SK-MEL-5 (cell line): ENCODE measurements around the gene PNPLA2. TPM values are rescaled to one million over a fixed set of nuclear protein-coding genes. Genes with fewer than 3 reads are reported as not detected.

Source experiments
- DNase-seq: peaks from one replicate; pipeline ENCODE4 v3.0.0-alpha.2; 2016; ENCODE audit warnings: low read depth, low spot score
- in situ Hi-C: cut with HindIII; loops from 2 replicates; pipeline ENCODE4 v1.10.0; 2016; ENCODE audit warnings: low sequenced_read_pairs, high pct_unique_total_duplicates, low pct_unique_long_range_greater_than_20kb
- polyA plus RNA-seq, 2 experiments: library from polyadenylated mRNA; depleted of rRNA; stranded (reverse); fragments of >200 nt; gene quantifications; 2 replicates each; pipeline ENCODE4 v1.2.3, GENCODE V29; 2015
- total RNA-seq: library from RNA; depleted of rRNA; stranded (reverse); fragments of >200 nt; shearing (Covaris generic); gene quantifications from 2 replicates; pipeline ENCODE4 v1.2.3, GENCODE V29; 2014; rRNA removed

PNPLA2 gene, protein sequence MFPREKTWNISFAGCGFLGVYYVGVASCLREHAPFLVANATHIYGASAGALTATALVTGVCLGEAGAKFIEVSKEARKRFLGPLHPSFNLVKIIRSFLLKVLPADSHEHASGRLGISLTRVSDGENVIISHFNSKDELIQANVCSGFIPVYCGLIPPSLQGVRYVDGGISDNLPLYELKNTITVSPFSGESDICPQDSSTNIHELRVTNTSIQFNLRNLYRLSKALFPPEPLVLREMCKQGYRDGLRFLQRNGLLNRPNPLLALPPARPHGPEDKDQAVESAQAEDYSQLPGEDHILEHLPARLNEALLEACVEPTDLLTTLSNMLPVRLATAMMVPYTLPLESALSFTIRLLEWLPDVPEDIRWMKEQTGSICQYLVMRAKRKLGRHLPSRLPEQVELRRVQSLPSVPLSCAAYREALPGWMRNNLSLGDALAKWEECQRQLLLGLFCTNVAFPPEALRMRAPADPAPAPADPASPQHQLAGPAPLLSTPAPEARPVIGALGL
- 6.3 and 7.9 TPM in 2 replicates for total RNA-seq
- polyA plus RNA-seq (2015; cell fraction: cytosol; rRNA removed) = 56.9 and 57.1 TPM in 2 replicates
- 125 and 183 TPM in 2 replicates for polyA plus RNA-seq (2015; cell fraction: nucleus; rRNA removed)

DNA sequence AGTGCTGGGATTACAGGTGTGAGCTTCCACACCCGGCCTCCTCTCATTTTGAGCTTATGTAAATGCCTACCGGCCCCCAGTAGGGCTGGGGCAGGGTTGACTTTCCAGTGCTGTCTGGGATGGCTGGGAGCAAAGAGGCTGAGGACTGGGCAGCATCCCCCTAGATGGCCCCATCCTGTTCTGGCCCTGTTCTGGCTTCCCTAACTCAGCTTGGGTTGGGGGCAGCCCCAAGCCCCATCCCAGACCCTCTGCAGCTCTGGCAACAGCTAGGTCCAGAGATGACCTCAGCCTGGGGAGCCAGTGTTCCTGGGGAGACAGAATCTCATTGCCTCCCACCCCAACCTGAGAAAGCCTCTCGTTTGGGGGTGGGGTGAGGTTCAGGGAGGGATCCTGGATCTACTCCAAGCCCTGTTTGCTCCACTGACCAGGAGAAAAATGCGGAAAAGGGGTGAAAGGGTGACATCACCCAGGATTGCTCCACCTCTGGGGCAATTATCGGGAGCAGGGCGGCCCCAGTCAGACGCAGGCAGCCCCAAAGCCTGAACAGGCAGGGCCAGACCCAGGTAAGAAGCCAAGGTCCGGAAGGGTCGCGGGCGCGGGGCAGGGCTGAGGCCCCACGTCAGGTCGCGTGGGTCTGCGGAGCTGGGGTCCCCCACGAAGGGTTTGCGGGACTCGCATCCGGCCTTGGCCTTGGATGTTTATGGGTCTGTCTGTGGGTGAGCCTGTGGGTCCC, at the start of gene PNPLA2:
Gene PNPLA2, plus strand, starts transcription at position 519 of the 733 bp plus-strand sequence. CDS start 805 bp downstream, outside the sequence.
- DNase-seq = no peak
- in situ Hi-C loops = no loop called here

DNA sequence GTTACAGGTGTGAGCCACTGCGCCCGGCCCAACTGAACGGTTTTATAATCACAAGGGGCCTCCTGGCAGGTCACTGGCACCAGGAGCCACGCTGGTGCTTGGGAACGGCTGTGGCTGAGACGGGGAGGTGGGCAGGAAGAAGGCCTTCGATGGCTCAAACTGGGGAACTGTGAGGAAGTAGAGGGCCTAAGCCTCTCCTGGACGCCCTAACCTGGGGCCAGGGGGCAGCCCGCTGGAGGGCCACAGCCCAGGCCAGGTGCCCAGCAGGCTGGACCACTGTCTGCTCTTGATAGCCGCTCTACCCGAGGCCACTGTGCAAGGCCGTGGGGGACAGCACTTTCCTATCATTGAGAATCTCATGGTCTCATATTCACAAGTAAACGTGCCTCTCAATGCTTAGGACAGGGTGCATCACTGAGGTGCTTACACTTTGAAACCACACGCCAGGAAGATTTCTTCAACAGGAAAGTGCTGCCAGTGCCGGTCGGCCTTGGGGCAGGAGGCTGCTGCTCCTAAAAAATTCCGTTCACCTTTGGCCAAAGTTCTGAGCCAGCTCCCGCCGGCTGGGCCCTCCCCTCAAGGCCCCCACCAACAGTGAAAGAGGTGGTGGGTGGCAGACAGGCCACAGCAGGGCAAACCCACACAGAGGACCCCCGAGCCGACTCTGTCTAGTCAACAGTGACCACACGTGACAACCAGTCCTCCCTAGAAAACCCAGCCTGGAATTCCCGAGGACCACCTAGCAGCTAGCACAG, 48.6 kb upstream of the PNPLA2 start:
- in situ Hi-C loops = no loop called here
- DNase-seq = no peak

DNA sequence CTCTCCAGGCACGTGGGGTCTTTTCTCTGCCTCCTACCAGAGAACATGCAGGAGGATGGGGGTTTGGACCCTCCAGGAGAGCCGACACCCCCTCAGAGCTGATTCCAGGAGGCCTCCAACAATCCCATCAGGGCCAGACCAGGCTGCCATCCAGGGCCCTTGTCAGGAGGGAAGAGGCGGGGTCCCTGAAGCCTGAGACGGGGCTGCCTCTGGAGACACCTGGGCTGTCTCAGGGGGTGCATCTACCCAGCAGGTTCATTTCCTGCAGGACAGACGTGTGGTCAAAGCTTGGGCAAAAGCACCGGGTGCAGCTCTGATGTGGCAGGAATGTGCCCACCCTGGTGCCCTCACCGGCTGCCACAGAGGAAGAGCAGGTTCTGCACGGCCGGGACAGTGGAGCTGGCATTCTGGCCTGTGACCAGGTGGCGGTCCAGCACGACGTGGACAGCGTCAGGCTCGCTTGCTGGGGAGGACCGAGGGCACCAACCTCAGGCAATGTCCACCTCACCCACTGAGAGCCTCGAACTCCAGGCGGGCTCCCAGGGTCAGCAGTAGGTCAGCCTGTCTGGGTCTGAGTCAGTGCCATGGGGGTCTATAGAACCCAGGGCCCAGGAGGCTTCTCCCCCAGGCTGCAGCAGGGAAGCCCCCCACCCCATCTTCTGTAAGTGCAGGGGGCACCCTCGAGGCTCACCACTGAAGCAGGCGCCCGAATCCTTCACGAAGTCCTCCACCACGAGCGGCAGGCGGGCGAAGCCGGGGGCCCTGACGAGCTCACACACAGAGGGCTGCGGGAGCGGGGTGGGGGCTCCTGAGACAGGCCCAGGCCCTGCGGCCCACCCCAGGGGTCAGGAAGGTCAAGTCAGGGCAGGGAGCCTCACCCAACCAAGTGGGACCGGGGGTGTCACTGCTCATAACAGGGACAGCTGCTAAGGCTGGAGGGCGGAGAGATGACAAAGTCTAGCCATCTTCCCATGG, 47.8 kb upstream of the PNPLA2 start:
- in situ Hi-C loops = no loop called here
- no peak for DNase-seq

DNA sequence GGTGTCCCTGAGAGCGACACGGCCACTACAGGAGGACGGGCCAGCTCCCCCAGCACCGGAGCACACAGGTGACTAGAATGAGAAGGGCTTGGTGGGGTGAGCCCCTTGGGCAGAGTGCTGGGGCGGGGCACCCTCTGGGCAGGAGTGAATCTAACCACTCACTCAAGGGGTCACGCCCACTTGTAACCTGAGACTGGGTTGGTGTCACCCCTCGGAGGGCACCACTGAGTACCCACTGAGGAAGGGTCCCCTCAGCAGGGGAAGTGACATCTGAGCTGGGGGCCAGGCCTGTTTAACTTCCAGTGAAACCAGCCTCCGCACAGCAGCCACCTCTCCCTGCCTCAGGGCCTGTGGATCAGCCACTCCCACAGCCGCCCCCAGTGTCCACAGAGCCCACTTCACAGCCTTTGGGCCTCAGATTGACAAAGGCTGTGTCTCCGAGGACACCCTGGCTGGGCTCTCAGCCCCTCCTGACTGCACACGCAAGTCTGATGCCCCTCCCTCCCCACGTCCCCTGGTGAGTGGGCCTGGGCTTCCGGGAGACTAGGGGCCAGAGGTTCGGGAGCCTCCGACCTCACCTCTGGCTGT, 47.0 kb upstream of the PNPLA2 start:
- no peak for DNase-seq
- in situ Hi-C loops = no loop called here

DNA sequence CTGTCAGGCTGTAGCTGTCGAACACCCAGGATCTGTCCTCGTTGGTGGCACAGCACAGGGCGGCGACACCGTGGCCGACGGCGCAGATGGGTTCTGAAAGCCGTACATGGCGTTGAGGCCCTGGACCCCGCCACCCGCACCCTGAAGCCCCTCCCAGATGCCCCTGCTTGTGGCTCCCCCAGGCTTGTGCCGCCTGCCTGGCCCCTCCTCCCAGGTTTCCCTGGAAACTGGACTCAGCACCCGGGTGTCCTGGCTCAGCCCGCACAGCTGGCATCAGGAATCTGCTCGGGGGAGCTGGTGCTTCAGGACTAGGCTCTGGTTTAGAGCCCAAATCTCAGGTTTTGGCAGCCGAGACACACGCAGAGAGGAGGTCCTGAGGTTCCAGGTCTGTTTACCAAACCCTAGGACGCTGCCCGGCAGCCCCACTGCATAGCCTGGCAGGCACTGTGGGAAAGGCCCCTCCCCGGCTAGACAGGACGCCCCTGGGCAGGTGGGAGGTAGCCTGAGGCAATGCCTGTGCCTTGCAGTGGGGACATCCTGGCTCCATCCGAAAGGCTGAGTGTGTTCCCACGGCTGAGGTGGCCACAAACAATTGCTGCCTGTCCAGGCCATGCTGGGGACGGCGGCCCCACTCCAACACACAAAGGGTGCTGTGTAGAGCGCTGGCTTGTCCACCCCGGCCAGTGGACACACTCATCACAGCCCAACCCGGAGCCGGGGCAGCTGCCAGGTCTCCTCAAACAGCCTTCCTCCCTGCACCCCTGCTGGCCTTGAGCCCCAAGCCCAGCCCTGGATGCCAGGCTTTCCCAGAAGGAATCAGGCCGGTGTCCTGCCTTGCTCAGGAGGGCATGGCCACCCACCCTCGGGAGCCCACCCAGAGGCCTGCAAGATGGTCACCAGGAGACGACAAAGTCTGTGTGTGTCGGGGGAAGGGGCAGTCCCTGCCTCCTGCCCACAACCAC, 46.0 kb upstream of the PNPLA2 start:
- in situ Hi-C loops = no loop called here
- DNase-seq = no peak

DNA sequence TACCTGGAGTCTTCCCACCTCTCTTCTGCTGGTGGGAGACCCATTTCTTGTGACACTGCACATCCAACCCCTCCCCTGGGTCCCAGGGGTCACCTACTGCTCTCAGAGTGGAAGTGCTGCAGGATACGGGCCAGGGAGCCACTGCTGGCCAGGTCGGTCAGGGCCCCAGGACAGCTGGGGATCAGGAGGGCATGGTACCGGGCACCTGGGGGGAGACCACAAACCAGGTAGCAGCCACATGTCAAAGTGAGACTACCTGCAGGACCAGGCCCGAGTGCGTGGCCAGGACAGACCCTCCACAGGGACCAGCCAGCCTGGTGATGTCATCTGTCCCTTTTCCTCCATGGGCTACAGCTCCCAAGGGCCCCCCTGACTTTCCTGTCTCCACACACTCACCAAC, 45.3 kb upstream of the PNPLA2 start:
- in situ Hi-C loops = no loop called here
- DNase-seq = no peak

DNA sequence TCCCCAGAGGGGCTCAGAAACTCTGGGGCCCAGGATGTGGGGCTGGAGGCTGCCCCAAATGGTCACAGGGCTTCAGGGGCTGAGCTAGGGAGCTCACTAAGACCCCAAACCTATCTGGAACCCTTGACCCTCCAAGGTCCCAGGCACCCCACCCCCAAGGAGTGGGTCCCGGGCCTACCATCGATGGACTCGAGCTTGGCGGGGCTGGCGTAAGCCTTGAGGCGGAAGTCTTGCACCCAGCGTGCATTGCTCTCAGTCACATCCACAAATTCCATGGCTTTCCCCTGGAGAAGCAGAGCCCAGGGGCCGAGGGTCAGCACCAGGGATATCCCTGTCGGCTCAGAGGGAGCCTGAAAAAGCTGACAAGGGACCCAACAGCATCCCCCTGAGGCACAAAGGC, 44.9 kb upstream of the PNPLA2 start:
- in situ Hi-C loops = no loop called here

DNA sequence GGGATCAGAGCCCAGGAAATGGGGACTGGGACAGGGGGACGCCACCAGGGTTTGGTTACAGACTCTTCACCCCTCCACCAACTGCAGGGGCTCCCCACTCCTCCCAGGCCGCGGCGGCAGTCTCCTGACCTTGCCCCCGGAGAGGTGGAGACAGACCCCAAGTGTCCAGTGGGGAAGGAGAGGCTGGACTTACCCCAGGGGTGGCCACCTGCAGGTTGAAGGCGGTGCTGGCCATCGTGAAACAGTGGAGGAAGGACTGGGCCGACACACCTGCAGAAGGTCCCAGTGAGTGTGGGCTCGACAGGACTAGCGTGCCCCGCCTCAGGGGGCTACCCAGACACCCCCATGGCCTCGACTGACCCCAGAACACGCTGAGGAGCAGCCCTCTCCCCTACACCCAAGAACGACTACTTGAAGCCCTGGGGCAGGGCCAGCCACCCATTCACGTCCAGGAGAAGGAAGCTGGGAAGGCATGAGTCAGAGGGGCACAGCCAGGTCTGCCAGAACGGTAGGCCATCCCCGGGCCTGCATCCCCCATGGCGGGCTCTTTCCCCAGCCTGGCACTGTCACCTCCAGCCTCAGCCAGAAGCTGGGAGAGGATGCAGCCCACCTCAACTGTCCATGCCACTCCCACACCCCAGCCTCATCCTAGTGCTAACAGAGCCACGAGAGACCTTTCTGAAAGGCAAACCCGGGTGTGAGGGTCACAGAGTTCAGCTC, 43.7 kb upstream of the PNPLA2 start:
- in situ Hi-C loops = no loop called here
- DNase-seq = no peak

More for the DNA sequence above, 44.9 kb upstream of the PNPLA2 start:
- DNase-seq = no peak

DNA sequence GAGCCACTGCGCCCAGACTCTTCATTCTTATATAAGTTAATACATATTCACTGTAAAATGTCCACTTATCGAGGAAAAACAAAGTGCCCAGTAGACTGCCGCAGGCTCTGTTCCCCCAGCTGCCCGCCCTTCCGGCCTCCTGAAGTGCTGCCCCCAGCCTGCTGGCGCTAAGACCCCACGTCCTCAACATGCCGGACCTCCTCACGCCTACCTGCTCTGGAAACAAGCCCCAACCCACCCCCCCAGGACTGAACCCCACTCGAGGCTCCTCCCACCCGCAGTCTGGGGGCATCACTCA, 42.5 kb upstream of the PNPLA2 start:
- no peak for DNase-seq
- in situ Hi-C loops = no loop called here

DNA sequence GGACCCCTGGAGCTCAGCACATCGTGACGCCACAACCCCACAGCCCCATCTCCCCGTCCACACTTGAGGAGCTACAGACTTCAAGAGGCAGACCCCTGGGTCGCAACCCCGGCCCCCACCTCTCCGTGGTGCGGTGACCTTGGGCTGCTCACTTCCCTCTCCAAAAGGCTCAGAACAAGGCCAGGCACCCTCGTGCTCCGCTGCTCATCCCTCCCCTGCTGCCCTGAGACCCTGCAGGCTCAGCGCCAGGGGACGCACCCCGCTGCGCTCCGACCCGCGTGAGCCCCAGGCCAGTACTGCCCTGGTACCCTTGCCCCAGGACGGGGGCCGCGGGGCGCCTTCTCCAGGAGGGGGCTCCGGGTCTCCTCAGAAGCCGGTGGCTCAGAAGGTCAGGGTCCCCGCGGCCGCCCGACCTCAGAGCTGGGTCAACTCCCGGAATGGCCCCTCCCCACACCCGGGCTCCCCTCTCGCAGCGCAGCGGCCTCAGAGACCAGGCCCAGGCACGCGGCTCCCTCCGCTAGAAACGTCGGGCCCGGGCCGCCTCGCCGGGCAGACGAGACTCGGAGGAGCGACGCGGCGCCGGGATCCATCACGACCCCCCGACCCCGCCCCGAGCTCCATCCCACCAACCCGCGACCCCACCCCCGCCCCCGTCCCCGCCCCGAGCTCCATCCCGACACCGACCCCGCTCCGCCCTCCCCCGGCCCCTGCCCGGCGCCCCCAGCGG, 42.0 kb upstream of the PNPLA2 start:
- in situ Hi-C loops = no loop called here
- DNase-seq = peak; percentile 33

DNA sequence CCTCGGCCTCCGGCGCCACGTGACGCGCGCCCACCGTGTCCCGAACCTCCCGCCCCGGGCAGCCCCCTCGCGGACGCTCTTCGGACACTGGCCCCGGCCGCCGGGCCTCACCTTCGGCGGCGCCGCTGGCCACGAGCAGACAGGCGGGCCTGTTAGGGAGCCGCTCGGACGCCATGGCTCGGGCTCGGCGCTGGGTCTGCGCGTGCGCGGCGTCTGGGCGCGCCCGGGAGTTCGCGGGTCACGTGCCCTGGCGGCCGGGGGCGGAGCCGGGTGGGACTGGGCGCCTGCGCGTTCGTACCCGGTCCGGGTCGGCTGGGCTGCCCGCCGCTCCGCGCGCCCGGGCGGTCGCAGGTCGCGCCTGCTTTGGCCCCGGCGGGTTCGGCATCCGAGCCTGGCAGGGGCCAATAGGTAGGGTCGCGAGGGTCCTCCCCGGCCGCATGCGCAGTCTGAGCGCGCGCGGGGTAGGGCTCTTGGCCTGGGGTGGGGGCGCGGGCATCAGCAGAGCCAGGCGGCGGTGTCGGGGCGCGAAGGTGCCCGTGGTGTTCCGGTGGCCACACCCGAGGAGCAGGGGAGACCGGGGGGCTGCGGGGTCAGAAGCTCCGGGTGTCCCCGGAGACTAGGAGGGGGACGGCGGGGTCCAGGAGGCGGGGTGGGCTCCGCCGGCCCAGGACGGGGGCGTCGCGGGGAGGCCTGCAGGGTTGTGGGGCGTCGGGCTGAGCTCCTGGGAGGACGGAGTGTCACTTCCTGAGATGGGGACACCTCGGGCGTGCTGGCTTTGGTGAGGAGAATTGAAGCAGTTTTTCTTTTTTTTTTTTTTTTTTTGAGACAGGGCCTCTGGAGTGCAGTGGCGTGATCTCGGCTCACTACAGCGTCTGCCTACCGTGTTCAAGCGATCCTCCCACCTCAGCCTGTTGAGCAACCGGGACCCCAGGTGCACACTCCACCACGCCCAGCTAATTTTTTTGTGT, 41.1 kb upstream of the PNPLA2 start, which contains the start of gene GATD1:
Gene GATD1, minus strand, starts transcription at position 200 of the 968 bp plus-strand sequence. Its CDS starts 25 bp downstream, at position 175.
- in situ Hi-C loops = no loop called here
- peak; percentile 85 for DNase-seq

DNA sequence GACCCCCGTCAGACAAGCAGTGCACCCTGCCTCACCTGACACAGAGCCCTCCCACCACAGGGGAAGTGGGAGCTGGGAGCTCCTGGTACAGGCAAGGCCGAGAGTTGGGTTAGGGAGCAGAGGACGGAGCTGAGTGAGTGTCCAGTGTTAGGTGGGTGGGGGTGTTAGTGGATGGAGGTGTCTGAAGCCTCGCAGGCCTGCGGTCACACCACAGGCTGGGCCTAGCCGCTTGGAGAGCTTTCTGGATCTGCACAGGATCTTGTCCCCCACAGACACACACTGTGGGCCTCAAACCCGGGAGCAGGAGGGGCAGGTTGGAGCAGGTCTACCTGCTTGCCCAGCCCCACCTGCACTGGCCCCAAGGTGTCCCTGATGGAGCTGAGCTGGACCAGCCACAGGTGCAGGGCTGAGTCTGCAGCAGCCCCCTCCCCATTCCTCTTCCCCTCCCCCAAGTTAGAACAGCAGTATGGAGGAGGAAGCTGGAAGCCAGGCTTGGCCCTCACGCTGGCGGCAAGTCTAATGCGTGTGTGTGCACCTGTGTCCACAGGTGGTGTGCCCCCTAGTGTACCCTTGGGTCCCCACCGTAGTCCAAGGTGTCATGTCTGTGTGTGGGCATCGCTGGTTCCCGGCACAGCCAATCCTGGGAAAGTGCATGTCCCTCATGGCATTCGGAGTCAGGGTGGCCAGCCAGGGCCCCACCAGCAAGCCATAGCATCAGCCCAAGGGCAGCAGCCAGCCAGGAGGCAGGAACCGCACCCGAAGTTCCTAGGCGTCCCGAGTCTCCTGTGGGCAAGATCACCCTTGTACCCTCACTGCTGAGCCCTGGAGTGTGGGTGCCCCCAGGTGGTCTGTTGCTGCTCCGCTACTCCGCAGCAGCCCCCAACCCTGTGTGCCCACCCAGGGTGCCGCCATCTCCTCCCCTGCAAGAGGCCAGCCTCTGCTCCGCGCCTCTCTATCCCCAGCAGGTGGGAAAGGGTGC, 39.4 kb upstream of the PNPLA2 start:
- DNase-seq = no peak
- in situ Hi-C loops = no loop called here
